ENCODE results near the gene PDCD11. TPM values are rescaled to one million over a fixed set of nuclear protein-coding genes. Genes with fewer than 3 reads are reported as not detected.

PDCD11 gene
- total RNA-seq, 1 donor from 2014 or later: 56.1 TPM

GRCh38 chr10:103493916-103494877, 97.8 kb downstream of the PDCD11 start:
- peaks cover 11% of the 10 kb centered on the region for H3K4me1 Mint-ChIP-seq (ENCODE audit: low read depth)
- no peak overlapping the region for H3K27ac Mint-ChIP-seq
- no peak for TF ChIP-seq CTCF (IDR thresholded peaks at IDR 0.05; ENCODE audit: unreplicated experiment)
- peaks cover 2% of the 10 kb centered on the region for H3K36me3 Mint-ChIP-seq (ENCODE audit: insufficient read depth)
- DNase-seq (ENCODE audit: low spot score, unreplicated experiment): no peak
- H3K4me3 Mint-ChIP-seq (ENCODE audit: low read depth): peak overlapping the region; percentile 78
- no peaks in the 10 kb centered on the region for H3K9me3 Mint-ChIP-seq (ENCODE audit: low read depth)
- H3K27me3 Mint-ChIP-seq: peaks cover 62% of the 10 kb centered on the region

GRCh38 chr10:103495321-103495720, 98.9 kb downstream of the PDCD11 start:
- H3K27ac Mint-ChIP-seq: no peak overlapping the region
- H3K27me3 Mint-ChIP-seq: peaks cover 67% of the 10 kb centered on the region
- TF ChIP-seq CTCF (IDR thresholded peaks at IDR 0.05; ENCODE audit: unreplicated experiment): no peak
- H3K36me3 Mint-ChIP-seq (ENCODE audit: insufficient read depth): peaks cover 2% of the 10 kb centered on the region
- no peaks in the 10 kb centered on the region for H3K9me3 Mint-ChIP-seq (ENCODE audit: low read depth)
- H3K4me3 Mint-ChIP-seq (ENCODE audit: low read depth): peak overlapping the region; percentile 78
- DNase-seq (ENCODE audit: low spot score, unreplicated experiment): no peak
- H3K4me1 Mint-ChIP-seq (ENCODE audit: low read depth): peaks cover 12% of the 10 kb centered on the region

Small RNA genes lying within 50 kb of the gene (microRNA-seq; reads per million reads assigned to microRNA genes)
- 2,544 reads per million, percentile 85 among the genes with 10 or more reads in this experiment for gene MIR1307 (ENCODE audit: borderline number of aligned reads, unreplicated experiment)

Other genes with a start within 250 kb of the PDCD11 start
- gene NT5C2, start 203.4 kb upstream of the PDCD11 start, total RNA-seq: 131 and 135 TPM in 2 replicates
- not detected in 2 replicates for gene RPEL1, start 150.7 kb upstream of the PDCD11 start, total RNA-seq
- gene INA, start 119.5 kb upstream of the PDCD11 start, total RNA-seq: 6.2 TPM in 2 replicates
- gene PCGF6, start 45.5 kb upstream of the PDCD11 start, total RNA-seq: 13.4 and 14.0 TPM in 2 replicates
- 7.7 and 8.9 TPM in 2 replicates for gene TAF5, start 28.6 kb upstream of the PDCD11 start, total RNA-seq
- 251 and 264 TPM in 2 replicates for gene ATP5MK, start 151 bp upstream of the PDCD11 start, total RNA-seq
- gene CALHM2, start 55.7 kb downstream of the PDCD11 start, total RNA-seq: 0.58 and 0.69 TPM in 2 replicates
- gene CALHM1, start 62.3 kb downstream of the PDCD11 start, total RNA-seq: not detected in 2 replicates
- 0.41 and 1.3 TPM in 2 replicates for gene CALHM3, start 82.6 kb downstream of the PDCD11 start, total RNA-seq
- 17.6 and 21.5 TPM in 2 replicates for gene NEURL1, start 97.1 kb downstream of the PDCD11 start, total RNA-seq